Kidney tubule cell (primary cell): Measurements from ENCODE around the gene FAM83C.

Source experiments
- DNase-seq: peaks from one replicate; pipeline ENCODE4 v3.0.0-alpha.2; 2018; ENCODE audit warnings: low spot score

The FAM83C gene

DNA sequence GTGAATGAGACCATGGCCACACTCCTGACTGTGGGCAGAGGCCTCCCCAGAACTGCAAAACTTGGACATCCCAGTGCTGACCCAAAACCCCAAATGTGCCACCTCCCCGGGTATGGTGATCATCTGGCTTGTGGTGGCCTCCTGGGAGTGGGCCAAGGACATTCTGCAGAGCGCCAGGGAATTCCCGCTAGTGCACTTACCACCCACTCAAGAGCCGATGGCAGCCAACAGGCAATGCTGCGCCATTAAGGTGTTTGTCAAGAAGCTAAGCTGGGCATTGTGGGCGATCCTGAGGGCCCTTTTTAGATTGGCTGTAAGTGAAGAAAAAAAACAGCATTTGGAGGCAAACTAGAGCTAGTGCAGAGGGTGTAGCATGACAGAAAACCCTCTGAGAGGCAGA lies 56.3 kb downstream of the FAM83C start:
- DNase-seq: no peak
